ENCODE measurements around the gene SYNGR3.

GRCh38 chr16:2042171-2042985, 52.6 kb downstream of the SYNGR3 start:
- TF ChIP-seq ZNF274 (IDR thresholded peaks at IDR 0.05; ENCODE audit: low read depth, low read length) (no peak), YY1 (IDR thresholded peaks at IDR 0.05; ENCODE audit: insufficient read depth, insufficient read length) (no peak)

All from NT2/D1 (cell line).